HG02759 (cell line): ENCODE results near the gene NLRP3.
"Not testable (repeated sequence)": the region's sequence is repeated elsewhere in the genome, so short reads cannot be mapped to it uniquely, and the experiment has no call there.

Experiments
- ATAC-seq: cut with Tn5 transposase; IDR thresholded peaks from one replicate; pipeline ENCODE4 v1.9.1; 2021; ENCODE audit warnings: mild to moderate bottlenecking, moderate library complexity; ENCODE audit not compliant: unreplicated experiment

The NLRP3 gene

GRCh38 chr1:247468481-247469140, 52.6 kb downstream of the NLRP3 start:
- no peak for ATAC-seq

DNA sequence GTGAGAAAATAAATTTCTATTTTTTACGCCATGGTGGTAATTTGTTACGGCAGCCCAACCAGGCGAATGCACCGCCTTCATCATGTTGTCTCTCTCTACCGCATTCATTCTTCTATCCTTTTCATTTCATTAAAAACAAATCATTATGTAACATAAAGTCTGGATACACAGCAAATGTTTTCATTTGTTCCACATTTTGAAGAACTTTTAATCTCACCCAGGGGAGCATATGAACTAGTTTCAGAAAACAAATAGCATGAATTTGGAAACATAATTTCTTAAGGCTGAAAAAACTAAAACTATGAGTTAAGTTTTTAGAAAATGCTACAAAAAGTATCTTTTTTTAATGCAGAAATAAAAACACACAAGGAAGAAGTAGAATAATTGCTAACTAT, 53.2 kb downstream of the NLRP3 start:
- ATAC-seq: no peak

- ATAC-seq: not testable (repeated sequence)
These were observed 55.0 kb downstream of the NLRP3 start for GRCh38 chr1:247470942-247471429.

GRCh38 chr1:247471445-247472016, 55.6 kb downstream of the NLRP3 start:
- no peak for ATAC-seq

DNA sequence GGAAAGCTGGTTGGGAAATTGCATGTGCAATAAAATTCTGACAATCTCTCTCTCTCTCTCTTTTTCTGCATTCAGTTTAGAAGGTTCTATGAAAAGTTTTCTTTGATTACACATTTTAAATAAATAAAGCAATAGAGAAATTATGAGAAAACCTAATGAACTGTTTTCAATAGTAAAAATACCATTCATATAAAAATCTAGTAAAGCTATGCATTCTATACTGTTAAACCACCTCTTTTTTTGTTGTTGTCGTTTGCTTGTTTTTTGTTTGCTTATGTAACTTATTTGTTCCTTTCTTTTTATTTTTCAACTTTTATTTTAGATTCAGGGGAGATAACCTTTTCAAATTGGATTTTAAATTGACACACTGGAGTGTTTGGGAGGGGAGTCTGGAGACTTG, 56.1 kb downstream of the NLRP3 start:
- no peak for ATAC-seq

- no peak for ATAC-seq
These were observed 58.4 kb downstream of the NLRP3 start for GRCh38 chr1:247474367-247474766.

- ATAC-seq: peak; percentile 12
These were observed 59.8 kb downstream of the NLRP3 start for GRCh38 chr1:247475793-247476192.

GRCh38 chr1:247476328-247477058, 60.5 kb downstream of the NLRP3 start:
- peak; percentile 66 for ATAC-seq

- ATAC-seq: no peak
These were observed 66.8 kb downstream of the NLRP3 start for GRCh38 chr1:247482747-247483146.

DNA sequence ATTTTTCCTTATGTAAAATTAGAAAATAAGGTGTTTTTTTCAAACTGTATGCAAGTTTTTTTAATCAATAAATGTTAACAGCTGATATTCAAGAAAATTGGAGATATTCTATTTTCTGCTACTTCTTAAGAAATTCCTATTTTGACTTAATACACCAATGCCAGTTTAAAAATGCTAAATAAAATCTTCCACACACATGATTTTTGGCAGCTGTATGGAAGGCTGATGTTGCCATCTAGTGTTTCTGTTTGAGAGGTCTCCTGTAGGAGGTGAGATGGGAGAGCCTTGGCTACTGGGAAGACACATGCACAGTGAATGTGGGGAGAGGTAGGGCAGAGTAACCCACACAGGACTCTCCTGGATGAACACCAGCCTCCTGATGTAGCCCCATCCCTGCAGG, 71.1 kb downstream of the NLRP3 start:
- ATAC-seq: peak; percentile 81

DNA sequence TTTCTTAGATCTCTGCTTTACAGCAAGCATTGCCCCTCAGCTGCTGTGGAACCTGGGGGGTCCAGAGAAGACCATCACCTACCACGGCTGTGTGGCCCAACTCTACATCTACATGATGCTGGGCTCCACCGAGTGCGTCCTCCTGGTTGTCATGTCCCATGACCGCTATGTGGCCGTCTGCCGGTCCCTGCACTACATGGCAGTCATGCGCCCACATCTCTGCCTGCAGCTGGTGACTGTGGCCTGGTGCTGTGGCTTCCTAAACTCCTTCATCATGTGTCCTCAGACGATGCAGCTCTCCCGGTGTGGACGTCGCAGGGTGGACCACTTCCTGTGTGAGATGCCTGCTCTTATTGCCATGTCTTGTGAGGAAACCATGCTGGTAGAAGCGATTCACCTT, 75.4 kb downstream of the NLRP3 start:
- no peak for ATAC-seq

GRCh38 chr1:247493106-247493505, 77.1 kb downstream of the NLRP3 start:
- ATAC-seq: no peak

DNA sequence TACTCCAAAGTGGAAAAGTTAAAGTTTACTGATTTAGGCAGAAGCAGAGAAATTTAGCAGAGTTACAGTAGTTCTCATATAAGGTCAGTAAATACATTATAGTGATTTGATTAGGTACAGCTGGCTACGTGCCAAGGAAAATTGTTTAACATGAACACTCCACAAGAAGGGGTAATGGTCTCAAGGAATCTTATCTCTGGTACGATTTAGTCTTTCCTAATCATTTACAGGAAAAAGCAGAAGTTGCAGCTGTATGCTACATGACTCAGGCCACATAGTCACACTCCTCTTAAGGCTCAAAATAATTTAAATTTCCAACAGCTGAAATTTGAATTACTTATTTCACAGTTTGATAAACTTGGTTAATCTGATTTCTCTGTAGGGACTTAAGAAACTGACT, 78.8 kb downstream of the NLRP3 start:
- ATAC-seq: peak; percentile 91

DNA sequence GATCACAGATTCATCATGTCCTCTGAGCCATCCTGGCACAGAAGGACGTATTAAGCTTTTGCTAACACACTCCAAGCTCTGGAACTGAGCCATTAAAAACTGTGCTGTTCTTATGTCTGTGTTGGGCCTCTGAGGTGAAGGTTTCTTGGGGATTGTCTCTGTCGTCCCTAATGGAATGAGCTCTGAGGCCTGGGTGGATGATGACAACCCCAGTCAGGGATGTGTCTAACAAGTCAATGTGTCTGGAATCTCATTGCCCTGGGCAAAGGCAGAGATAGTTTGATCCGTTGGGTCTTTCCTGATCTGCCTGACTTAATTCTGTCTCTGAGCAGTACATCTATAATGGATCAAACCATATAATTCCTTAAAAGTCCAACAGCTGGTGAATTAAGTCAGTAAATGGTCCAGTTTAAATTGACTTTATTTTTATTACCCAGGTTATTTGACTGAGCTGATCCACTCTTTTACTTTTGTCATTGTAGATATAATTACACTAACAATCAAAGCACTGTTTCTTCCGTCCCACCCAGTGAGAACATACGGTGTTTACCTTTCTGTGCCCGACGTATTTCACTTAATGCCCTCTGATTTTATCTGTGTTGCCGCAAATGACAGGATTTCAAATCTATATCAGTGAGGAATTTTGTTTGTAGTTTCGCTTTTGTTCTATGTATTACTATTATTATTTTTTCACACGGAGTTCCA, 80.8 kb downstream of the NLRP3 start:
- ATAC-seq: no peak
